SJSA1 (cell line): ENCODE data around the gene DIP2C. TPM values are rescaled to one million over a fixed set of nuclear protein-coding genes. Genes with fewer than 3 reads are reported as not detected.
A peak's percentile ranks its signal among the peaks of the same experiment; 100 is the strongest.

Source experiments
- DNase-seq, 2 experiments: peaks; one replicate each; pipeline ENCODE4 v3.0.0-alpha.2; 2015 to 2020; ENCODE audit warnings: low spot score in 2 of 2, low read depth in 1 of 2
- H3K27ac ChIP-seq: fragments of 250-450 bp; sonication (Bioruptor Pico); 2 replicates; pipeline ENCODE4 v1.5.1; 2020; ENCODE audit warnings: mild to moderate bottlenecking, moderate library complexity
- H3K27me3 ChIP-seq: fragments of 250-450 bp; sonication (Bioruptor Pico); replicated peaks from 2 replicates; pipeline ENCODE4 v1.5.1; 2020; ENCODE audit warnings: mild to moderate bottlenecking, moderate library complexity
- H3K36me3 ChIP-seq: fragments of 250-450 bp; sonication (Bioruptor Pico); 2 replicates; pipeline ENCODE4 v1.5.1; 2020; ENCODE audit warnings: mild to moderate bottlenecking
- H3K4me1 ChIP-seq: fragments of 250-450 bp; sonication (Bioruptor Pico); replicated peaks from 2 replicates; pipeline ENCODE4 v1.6.1; 2021; ENCODE audit warnings: mild to moderate bottlenecking
- H3K4me3 ChIP-seq: fragments of 250-450 bp; sonication (Bioruptor Pico); 2 replicates; pipeline ENCODE4 v1.5.1; 2020; ENCODE audit warnings: mild to moderate bottlenecking
- H3K9me3 ChIP-seq: fragments of 250-450 bp; sonication (Bioruptor Pico); replicated peaks from 2 replicates; pipeline ENCODE4 v1.5.1; 2020; ENCODE audit warnings: mild to moderate bottlenecking
- total RNA-seq: library from RNA; depleted of rRNA; stranded (reverse); fragments of >200 nt; shearing (Covaris generic); gene quantifications from 2 replicates; pipeline ENCODE4 v1.2.3, GENCODE V29; 2014

Gene DIP2C
- total RNA-seq, 1 experiment from 2014 or later: 17.5 TPM

- DNase-seq: no peak
- no peaks in the 10 kb centered on the region for H3K4me1 ChIP-seq
- H3K27ac ChIP-seq: no peak overlapping the region
- H3K4me3 ChIP-seq: no peak overlapping the region
- no peaks in the 10 kb centered on the region for H3K9me3 ChIP-seq
- peaks cover 57% of the 10 kb centered on the region for H3K36me3 ChIP-seq
- no peaks in the 10 kb centered on the region for H3K27me3 ChIP-seq
Observed at GRCh38 chr10:474406-474805, 215.1 kb downstream of the DIP2C start.

- Histone ChIP-seq H3K27me3 (no peaks in the 10 kb centered on the region), H3K27ac (no peak overlapping the region), H3K9me3 (no peaks in the 10 kb centered on the region), H3K36me3 (peaks cover 70% of the 10 kb centered on the region), H3K4me1 (no peaks in the 10 kb centered on the region), H3K4me3 (no peak overlapping the region)
- DNase-seq: no peak
Observed at GRCh38 chr10:472241-472910, 217.1 kb downstream of the DIP2C start.

GRCh38 chr10:470339-471003 is 219.0 kb downstream of the DIP2C start:
- Histone ChIP-seq H3K4me1 (no peaks in the 10 kb centered on the region), H3K36me3 (peaks cover 57% of the 10 kb centered on the region), H3K9me3 (no peaks in the 10 kb centered on the region), H3K4me3 (no peak overlapping the region), H3K27me3 (no peaks in the 10 kb centered on the region), H3K27ac (no peak overlapping the region)
- no peak for DNase-seq

DNA sequence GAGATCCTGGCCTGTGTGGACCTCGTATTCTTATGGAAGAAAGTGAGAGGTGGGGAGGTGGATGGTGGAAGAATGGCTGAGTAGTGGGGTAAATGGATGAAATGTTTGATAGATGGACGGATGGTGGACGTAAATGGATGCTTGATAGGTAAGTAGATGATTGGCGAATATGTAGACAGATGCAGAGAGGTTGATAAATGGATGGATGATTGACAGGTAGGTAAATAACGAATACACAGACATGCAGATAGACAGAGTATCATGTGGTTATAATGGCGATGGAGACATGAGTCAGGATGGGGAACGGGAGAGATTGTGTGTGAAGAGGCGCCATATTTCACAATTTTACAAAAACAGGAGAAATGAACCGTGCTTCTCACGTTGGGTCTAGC is 219.5 kb downstream of the DIP2C start:
- Histone ChIP-seq H3K4me1 (no peaks in the 10 kb centered on the region), H3K36me3 (peaks cover 54% of the 10 kb centered on the region), H3K27me3 (no peaks in the 10 kb centered on the region), H3K27ac (no peak overlapping the region), H3K4me3 (no peak overlapping the region), H3K9me3 (no peaks in the 10 kb centered on the region)
- DNase-seq: no peak

DNA sequence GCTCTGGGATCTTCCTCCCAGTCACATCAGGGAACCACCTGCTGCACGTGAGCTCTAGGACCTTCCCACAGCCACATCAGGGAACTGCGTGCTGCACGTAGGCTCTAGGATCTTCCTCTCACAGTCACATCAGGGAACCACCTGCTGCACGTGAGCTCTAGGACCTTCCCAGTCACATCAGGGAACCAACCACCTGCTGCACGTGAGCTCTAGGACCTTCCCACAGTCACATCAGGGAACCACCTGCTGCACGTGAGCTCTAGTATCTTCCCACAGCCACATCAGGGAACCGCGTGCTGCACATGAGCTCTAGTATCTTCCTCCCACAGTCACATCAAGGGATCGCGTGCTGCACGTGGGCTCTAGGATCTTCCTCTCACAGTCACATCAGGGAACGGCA is 229.7 kb downstream of the DIP2C start:
- Histone ChIP-seq H3K4me3 (no peak overlapping the region), H3K9me3 (no peaks in the 10 kb centered on the region), H3K27me3 (no peaks in the 10 kb centered on the region), H3K36me3 (peaks cover 13% of the 10 kb centered on the region), H3K4me1 (peaks cover 4% of the 10 kb centered on the region), H3K27ac (no peak overlapping the region)
- DNase-seq: no peak

DNA sequence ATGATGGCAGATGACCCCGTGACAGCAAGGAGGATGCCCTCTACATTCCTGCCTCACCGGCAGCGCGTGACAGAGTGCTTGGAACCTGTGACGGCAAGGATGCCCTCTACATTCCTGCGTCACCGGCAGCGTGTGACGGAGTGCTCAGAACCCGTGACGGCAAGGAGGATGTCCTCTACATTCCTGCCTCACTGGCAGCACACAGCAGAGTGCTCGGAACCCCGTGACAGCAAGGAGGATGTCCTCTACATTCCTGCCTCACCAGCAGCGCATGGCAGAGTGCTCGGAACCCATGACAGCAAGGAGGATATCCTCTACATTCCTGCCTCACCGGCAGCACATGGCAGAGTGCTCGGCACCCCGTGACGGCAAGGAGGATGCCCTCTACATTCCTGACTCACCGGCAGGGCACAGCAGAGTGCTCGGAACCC is 231.0 kb downstream of the DIP2C start:
- Histone ChIP-seq H3K27me3 (no peaks in the 10 kb centered on the region), H3K27ac (no peak overlapping the region), H3K4me3 (no peak overlapping the region), H3K4me1 (peaks cover 5% of the 10 kb centered on the region), H3K9me3 (peaks cover 3% of the 10 kb centered on the region; the same call in 1 of the 2 replicates), H3K36me3 (peaks cover 16% of the 10 kb centered on the region)
- DNase-seq: no peak

GRCh38 chr10:456486-456885 is 233.0 kb downstream of the DIP2C start:
- Histone ChIP-seq H3K4me1 (peaks cover 10% of the 10 kb centered on the region), H3K27me3 (no peaks in the 10 kb centered on the region), H3K9me3 (peaks cover 3% of the 10 kb centered on the region; the same call in 1 of the 2 replicates), H3K36me3 (peaks cover 16% of the 10 kb centered on the region), H3K4me3 (no peak overlapping the region), H3K27ac (no peak overlapping the region)
- no peak for DNase-seq

GRCh38 chr10:454860-455259 is 234.6 kb downstream of the DIP2C start:
- DNase-seq: peak; percentile 66 to 69
- Histone ChIP-seq H3K36me3 (peaks cover 11% of the 10 kb centered on the region; the same call in 1 of the 2 replicates), H3K27me3 (no peaks in the 10 kb centered on the region), H3K27ac (no peak overlapping the region), H3K4me1 (peaks cover 20% of the 10 kb centered on the region), H3K9me3 (peaks cover 3% of the 10 kb centered on the region; the same call in 1 of the 2 replicates), H3K4me3 (no peak overlapping the region)

DNA sequence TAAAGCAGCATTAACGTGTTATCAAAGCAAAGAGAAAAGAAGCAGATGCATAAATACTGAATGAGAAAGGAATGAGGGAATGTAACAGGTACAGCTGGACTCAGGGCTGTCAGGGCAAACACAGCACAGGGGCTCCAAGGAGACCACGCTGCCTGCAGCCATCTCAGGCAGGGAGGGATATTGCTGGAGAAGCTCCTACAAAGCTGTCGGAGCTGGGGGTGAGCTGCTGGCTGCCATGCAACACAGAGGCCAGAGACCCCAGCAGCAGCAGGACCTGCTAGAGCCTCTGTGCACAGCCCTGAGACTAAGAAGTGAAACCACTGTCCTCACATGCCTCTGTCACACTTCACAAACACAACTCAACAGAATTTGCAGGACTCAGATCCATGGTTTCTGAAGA is 235.8 kb downstream of the DIP2C start:
- Histone ChIP-seq H3K9me3 (peaks cover 3% of the 10 kb centered on the region; the same call in 1 of the 2 replicates), H3K4me3 (no peak overlapping the region), H3K27me3 (no peaks in the 10 kb centered on the region), H3K36me3 (peaks cover 11% of the 10 kb centered on the region; the same call in 1 of the 2 replicates), H3K4me1 (peaks cover 20% of the 10 kb centered on the region), H3K27ac (no peak overlapping the region)
- DNase-seq: no peak

DNA sequence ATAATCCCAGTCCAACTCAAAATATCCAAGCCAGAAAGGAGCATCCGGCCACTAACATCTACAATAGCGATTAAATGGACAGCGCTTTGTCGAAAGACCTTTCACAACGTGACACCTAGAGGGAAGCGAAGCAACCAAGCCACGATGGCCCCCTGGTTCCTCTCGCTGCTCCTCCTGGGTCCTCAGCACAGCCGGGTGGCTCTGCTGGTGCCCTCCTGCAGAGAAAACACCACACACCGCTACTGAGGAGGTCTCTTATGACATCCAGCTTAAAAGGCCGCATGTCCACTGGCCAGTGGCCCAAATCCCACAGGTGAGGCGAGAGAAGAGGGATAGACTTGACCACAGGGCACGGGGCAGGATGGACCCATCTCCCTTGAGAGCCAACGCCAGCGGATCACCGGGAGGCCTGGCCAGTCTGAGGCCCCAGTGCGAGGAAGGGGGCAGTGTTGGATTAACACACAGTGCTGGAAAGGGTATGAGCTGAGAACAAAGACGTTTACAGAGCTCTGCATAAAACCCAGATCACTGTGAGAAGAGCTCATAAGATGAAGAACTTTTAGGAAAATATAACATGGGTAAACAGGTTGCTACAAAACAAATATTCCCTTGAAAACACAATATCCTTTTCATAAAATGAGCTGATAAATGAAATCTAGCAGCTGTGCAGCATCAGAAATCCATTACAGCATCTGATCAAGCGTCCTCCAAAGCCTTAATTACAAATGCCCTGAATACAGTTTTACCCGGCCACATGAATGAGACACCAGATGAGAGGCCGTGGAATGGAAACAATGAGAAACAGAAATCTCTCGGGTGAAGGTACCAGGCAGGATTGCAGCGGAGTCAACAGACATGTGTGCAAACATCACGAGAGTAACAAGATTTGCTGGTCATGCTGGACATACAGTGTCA is 236.7 kb downstream of the DIP2C start:
- Histone ChIP-seq H3K27me3 (no peaks in the 10 kb centered on the region), H3K9me3 (peaks cover 3% of the 10 kb centered on the region; the same call in 1 of the 2 replicates), H3K36me3 (peaks cover 9% of the 10 kb centered on the region; the same call in 1 of the 2 replicates), H3K4me1 (peaks cover 20% of the 10 kb centered on the region), H3K4me3 (no peak overlapping the region), H3K27ac (no peak overlapping the region)
- no peak for DNase-seq

- H3K4me1 ChIP-seq: peaks cover 20% of the 10 kb centered on the region
- DNase-seq: no peak
- no peaks in the 10 kb centered on the region for H3K27me3 ChIP-seq
- no peak overlapping the region for H3K27ac ChIP-seq
- H3K36me3 ChIP-seq: peaks cover 7% of the 10 kb centered on the region; the same call in 1 of the 2 replicates
- H3K9me3 ChIP-seq: peaks cover 3% of the 10 kb centered on the region; the same call in 1 of the 2 replicates
- H3K4me3 ChIP-seq: no peak overlapping the region
Observed at GRCh38 chr10:451856-452255, 237.6 kb downstream of the DIP2C start.

GRCh38 chr10:451021-451471 is 238.4 kb downstream of the DIP2C start:
- Histone ChIP-seq H3K4me1 (peaks cover 20% of the 10 kb centered on the region), H3K9me3 (peaks cover 3% of the 10 kb centered on the region; the same call in 1 of the 2 replicates), H3K36me3 (0 out of 2 replicates have a peak, but pooled peaks cover 4% of the 10 kb centered on the region), H3K4me3 (no peak overlapping the region), H3K27ac (no peak overlapping the region), H3K27me3 (no peaks in the 10 kb centered on the region)
- peak in 1 of 2 experiments; percentile 31 for DNase-seq

- Histone ChIP-seq H3K4me3 (no peak overlapping the region), H3K36me3 (0 out of 2 replicates have a peak, but pooled peaks cover 4% of the 10 kb centered on the region), H3K4me1 (peaks cover 20% of the 10 kb centered on the region), H3K27ac (no peak overlapping the region), H3K9me3 (peaks cover 3% of the 10 kb centered on the region; the same call in 1 of the 2 replicates), H3K27me3 (no peaks in the 10 kb centered on the region)
- DNase-seq: no peak
Observed at GRCh38 chr10:450463-450862, 239.0 kb downstream of the DIP2C start.
